HCT116 (cell line): ENCODE results near the gene FAM120A. TPM values are rescaled to one million over a fixed set of nuclear protein-coding genes. Genes with fewer than 3 reads are reported as not detected.

ENCODE experiments used
- ATAC-seq: fragments of 200-7000 bp; cut with Tn5 transposase; 2 replicates; pipeline ENCODE4 v1.9.1; 2020; ENCODE audit warnings: mild to moderate bottlenecking, moderate library complexity
- BruUV-seq: library from RNA; stranded (reverse); fragments of 400-500 nt; replicated peaks from 2 replicates; lab custom pipeline; 2021; lab: Mats Ljungman, UMichigan
- CTCF ChIA-PET: fragments of 300-600 bp; sonication (Branson Sonifier 250); formaldehyde crosslinking; loops from one replicate; lab custom pipeline; 2021; ENCODE audit warnings: antibody characterized with exemption; lab: Charles Lee
- POLR2A ChIA-PET: fragments of 300-600, 350-600 bp; sonication (Branson Sonifier 250); formaldehyde crosslinking; loops from one replicate; lab custom pipeline; 2021; ENCODE audit warnings: antibody characterized with exemption; lab: Charles Lee
- RAD21 ChIA-PET, 2 experiments: fragments of 300-600 bp; sonication (Branson Sonifier 250); formaldehyde crosslinking; loops; one replicate each; lab custom pipeline; 2023; ENCODE audit warnings: low total read pairs in 2 of 2; ENCODE audit not compliant: uncharacterized antibody in 2 of 2, unreplicated experiment in 2 of 2, low non-redundant PET in 1 of 2; lab: Charles Lee
- DNase-seq: peaks from one replicate; pipeline ENCODE4 v3.0.0-alpha.2; 2010; ENCODE audit warnings: low read depth, low spot score
- H2AFZ ChIP-seq: fragments of 200-600 bp; shearing (Covaris generic), sonication (generic); 2 replicates; pipeline ENCODE4 v1.6.1; 2017; ENCODE audit warnings: low read depth, mixed run types, mixed read lengths, antibody characterized with exemption, low read length; ENCODE audit not compliant: poor library complexity, severe bottlenecking
- H3K27ac ChIP-seq: 2 replicates; pipeline ENCODE4 v1.5.1; 2012; ENCODE audit warnings: low read depth, low read length
- H3K27me3 ChIP-seq: fragments of 200-600 bp; sonication (generic); 2 replicates; pipeline ENCODE4 v1.6.1; 2016; ENCODE audit warnings: mixed run types, low read length, mixed read lengths; ENCODE audit not compliant: insufficient read depth
- H3K36me3 ChIP-seq, 2 experiments: fragments of 200-500 bp in 1 of 2; fragments of 200-600 bp in 1 of 2; sonication (Bioruptor generic) in 1 of 2; sonication (generic) in 1 of 2; 2 replicates each; pipeline versions ENCODE4 v1.5.1 to v1.6.1; 2014 to 2016; ENCODE audit warnings: low read length in 2 of 2, inconsistent platforms in 1 of 2, mixed read lengths in 1 of 2, mixed run types in 1 of 2; ENCODE audit not compliant: insufficient read depth in 2 of 2, control insufficient read depth in 1 of 2
- H3K4me1 ChIP-seq, 2 experiments: fragments of 200-600 bp in 1 of 2; sonication (generic) in 1 of 2; 2 replicates each; pipeline versions ENCODE4 v1.5.1 to v1.6.1; 2012 to 2017; ENCODE audit warnings: low read length in 2 of 2, inconsistent platforms in 1 of 2, mild to moderate bottlenecking in 1 of 2, mixed read lengths in 1 of 2, mixed run types in 1 of 2, moderate library complexity in 1 of 2; ENCODE audit not compliant: insufficient read depth in 2 of 2, control insufficient read depth in 1 of 2
- H3K4me2 ChIP-seq: fragments of 200-600 bp; sonication (generic); 2 replicates; pipeline ENCODE4 v1.6.1; 2017; ENCODE audit warnings: mixed run types, low read length, mixed read lengths
- H3K4me3 ChIP-seq, 2 experiments: fragments of 200-600 bp in 1 of 2; sonication (generic) in 1 of 2; replicated peaks in 1 of 2; 2 replicates each; pipeline ENCODE4 v1.5.1; 2011 to 2016; ENCODE audit warnings: low read length in 2 of 2, control low read depth in 1 of 2, low read depth in 1 of 2, mild to moderate bottlenecking in 1 of 2, mixed read lengths in 1 of 2, mixed run types in 1 of 2
- H3K79me2 ChIP-seq: fragments of 200-600 bp; sonication (generic); 2 replicates; pipeline ENCODE4 v1.6.1; 2017; ENCODE audit warnings: mild to moderate bottlenecking, mixed run types, low read length, moderate library complexity, mixed read lengths; ENCODE audit not compliant: insufficient read depth
- H3K9ac ChIP-seq: fragments of 200-600 bp; sonication (generic); 2 replicates; pipeline ENCODE4 v1.6.1; 2016; ENCODE audit warnings: low read length, mixed read lengths
- H3K9me2 ChIP-seq: fragments of 200-600 bp; sonication (generic), shearing (Covaris generic); 2 replicates; pipeline ENCODE4 v1.6.1; 2017; ENCODE audit warnings: mixed run types, mild to moderate bottlenecking, moderate library complexity; ENCODE audit not compliant: insufficient read depth
- H3K9me3 ChIP-seq, 2 experiments: fragments of 200-500 bp in 1 of 2; fragments of 200-600 bp in 1 of 2; sonication (Bioruptor generic) in 1 of 2; sonication (generic) in 1 of 2; 2 replicates each; pipeline ENCODE4 v1.6.1; 2014 to 2017; ENCODE audit warnings: low read length in 2 of 2, mixed read lengths in 2 of 2, inconsistent platforms in 1 of 2, low read depth in 1 of 2, mild to moderate bottlenecking in 1 of 2, mixed run types in 1 of 2, moderate library complexity in 1 of 2; ENCODE audit not compliant: control insufficient read depth in 1 of 2, insufficient read depth in 1 of 2
- H4K20me1 ChIP-seq: fragments of 200-600 bp; sonication (generic), shearing (Covaris generic); 2 replicates; pipeline ENCODE4 v1.6.1; 2017; ENCODE audit warnings: mixed run types, mild to moderate bottlenecking, moderate library complexity; ENCODE audit not compliant: insufficient read depth
- ATF3 ChIP-seq: IDR thresholded peaks from 2 replicates; pipeline ENCODE4 v1.6.1; 2012
- CBX3 ChIP-seq: IDR thresholded peaks from 2 replicates; pipeline ENCODE4 v1.6.1; 2012; ENCODE audit warnings: low read depth
- CTCF ChIP-seq, 3 experiments: fragments of 200-600 bp in 1 of 3; sonication (generic) in 1 of 3; IDR thresholded peaks in 2 of 3; conservative IDR thresholded peaks in 1 of 3; 2 replicates each; pipeline ENCODE4 v1.5.1; 2012 to 2017; ENCODE audit warnings: low read depth in 2 of 3, low read length in 2 of 3, antibody characterized with exemption in 1 of 3, borderline replicate concordance in 1 of 3, control low read depth in 1 of 3, mild to moderate bottlenecking in 1 of 3, mixed read lengths in 1 of 3, mixed run types in 1 of 3, moderate library complexity in 1 of 3; ENCODE audit not compliant: insufficient read depth in 1 of 3
- EZH2 ChIP-seq: fragments of 200-600 bp; sonication (generic); IDR thresholded peaks from 2 replicates; pipeline ENCODE4 v1.6.1; 2017; ENCODE audit warnings: antibody characterized with exemption, mixed run types
- EZH2phosphoT487 ChIP-seq: fragments of 200-600 bp; IDR thresholded peaks from 2 replicates; pipeline ENCODE4 v1.6.1; 2018; ENCODE audit warnings: antibody characterized with exemption, borderline replicate concordance
- JUND ChIP-seq: IDR thresholded peaks from 2 replicates; pipeline ENCODE4 v1.6.1; 2012
- MAX ChIP-seq: IDR thresholded peaks from 2 replicates; pipeline ENCODE4 v1.6.1; 2012
- RAD21 ChIP-seq: IDR thresholded peaks from 2 replicates; pipeline ENCODE4 v1.6.1; 2012; ENCODE audit warnings: low read depth, mild to moderate bottlenecking
- REST ChIP-seq: IDR thresholded peaks from 2 replicates; pipeline ENCODE4 v1.6.1; 2012; ENCODE audit warnings: low read depth
- SIN3A ChIP-seq: IDR thresholded peaks from 2 replicates; pipeline ENCODE4 v1.6.1; 2012; ENCODE audit warnings: low read depth
- SRF ChIP-seq: IDR thresholded peaks from 2 replicates; pipeline ENCODE4 v1.6.1; 2012; ENCODE audit warnings: low read depth
- YY1 ChIP-seq: IDR thresholded peaks from 2 replicates; pipeline ENCODE4 v1.6.1; 2011; ENCODE audit warnings: low read length, low read depth, moderate library complexity, mild to moderate bottlenecking; ENCODE audit not compliant: insufficient replicate concordance; ENCODE audit errors: extremely low read depth
- ZBTB33 ChIP-seq: IDR thresholded peaks from 2 replicates; pipeline ENCODE4 v1.6.1; 2011; ENCODE audit warnings: mild to moderate bottlenecking, low read length, moderate library complexity; ENCODE audit not compliant: insufficient replicate concordance; ENCODE audit errors: extremely low read depth
- ZNF274 ChIP-seq: fragments of 200-500 bp; sonication (Bioruptor generic); IDR thresholded peaks from 2 replicates; pipeline ENCODE4 v1.6.1; 2014; ENCODE audit warnings: mild to moderate bottlenecking, low read depth, low read length, inconsistent platforms
- intact Hi-C: fragments of 100-400 bp; cut with micrococcal nuclease; formaldehyde crosslinking; loops from 2 replicates; pipeline ENCODE4 v1.10.0; 2022
- total RNA-seq: library from RNA; stranded (reverse); gene quantifications from one replicate; pipeline ENCODE4 v1.2.1, GENCODE V29; 2021; ENCODE audit not compliant: unreplicated experiment

The FAM120A gene
- total RNA-seq, 1 experiment from 2014 or later = 122 TPM

GRCh38 chr9:93461414-93461743, 9.9 kb downstream of the FAM120A start:
- Histone ChIP-seq H3K27ac (no peak overlapping the region), H3K36me3 (0 out of 4 replicates have a peak, but pooled peaks cover 0 to 9% of the 10 kb centered on the region in 2 experiments), H3K9me3 (no peaks in the 10 kb centered on the region), H3K9ac (no peak overlapping the region), H4K20me1 (peaks cover 31% of the 10 kb centered on the region; the same call in 1 of the 2 replicates), H3K79me2 (peaks cover 100% of the 10 kb centered on the region), H3K4me3 (no peak overlapping the region), H2AFZ (no peak overlapping the region), H3K4me1 (peaks cover 0 to 7% of the 10 kb centered on the region in 2 experiments; a peak in 1 of 4 replicates), H3K27me3 (no peaks in the 10 kb centered on the region), H3K4me2 (no peak overlapping the region), H3K9me2 (no peaks in the 10 kb centered on the region)
- TF ChIP-seq SIN3A (no peak), CTCF (IDR thresholded peaks at IDR 0.05 in 2 of 3, conservative IDR thresholded peaks at IDR 0.05 in 1 of 3; ENCODE audit: borderline replicate concordance in 1 of 3, insufficient read depth in 1 of 3, low read depth in 2 of 3, low read length in 2 of 3) (no peak), CBX3 (no peak), SRF (no peak), EZH2phosphoT487 (no peak), EZH2 (no peak), ZNF274 (no peak), RAD21 (no peak), ZBTB33 (no peak), REST (no peak), YY1 (no peak), MAX (no peak), JUND (no peak), ATF3 (no peak)
- ChIA-PET RAD21 (no interaction called here), POLR2A (no interaction called here), CTCF (no interaction called here)
- DNase-seq (no peak), ATAC-seq (no peak)
- intact Hi-C loops = no loop called here
- no TSS peak for BruUV-seq
